Effector memory CD4-positive, alpha-beta T cell (primary cell): ENCODE measurements around the gene SMARCA4.
"Not testable (repeated sequence)": the region's sequence is repeated elsewhere in the genome, so short reads cannot be mapped to it uniquely, and the experiment has no call there.

Experiments
- DNase-seq, 3 donors: peaks; one replicate each; pipeline ENCODE4 v3.0.0-alpha.2; 2020
- H3K27ac ChIP-seq: 2 replicates; pipeline ENCODE4 v1.7.0; 2013; ENCODE audit warnings: mild to moderate bottlenecking, low read length, moderate library complexity; ENCODE audit not compliant: insufficient read depth, poor library complexity, severe bottlenecking
- H3K27me3 ChIP-seq: replicated peaks from 2 replicates; pipeline ENCODE4 v1.7.0; 2013; ENCODE audit warnings: mild to moderate bottlenecking, low read length; ENCODE audit not compliant: insufficient read depth, control insufficient read depth, poor library complexity, severe bottlenecking
- H3K36me3 ChIP-seq: 2 replicates; pipeline ENCODE4 v1.7.0; 2013; ENCODE audit warnings: mild to moderate bottlenecking, low read length, moderate library complexity; ENCODE audit not compliant: control insufficient read depth, insufficient read depth
- H3K4me1 ChIP-seq: 2 replicates; pipeline ENCODE4 v1.7.0; 2013; ENCODE audit warnings: low read length, mild to moderate bottlenecking; ENCODE audit not compliant: control insufficient read depth, insufficient read depth, poor library complexity, severe bottlenecking
- H3K4me3 ChIP-seq: 2 replicates; pipeline ENCODE4 v1.7.0; 2013; ENCODE audit warnings: low read length, low read depth, mild to moderate bottlenecking; ENCODE audit not compliant: insufficient read depth, poor library complexity, severe bottlenecking
- H3K9me3 ChIP-seq: 2 replicates; pipeline ENCODE4 v1.7.0; 2013; ENCODE audit warnings: mild to moderate bottlenecking, low read length, moderate library complexity; ENCODE audit not compliant: control insufficient read depth

Gene SMARCA4

GRCh38 chr19:10929402-10929794 lies 31.4 kb upstream of the SMARCA4 start:
- H3K27me3 ChIP-seq: no peaks in the 10 kb centered on the region
- no peaks in the 10 kb centered on the region for H3K9me3 ChIP-seq
- peak overlapping the region; percentile 75 for H3K27ac ChIP-seq
- H3K36me3 ChIP-seq: peaks cover 8% of the 10 kb centered on the region
- no peak for DNase-seq
- peak overlapping the region; percentile 69 for H3K4me3 ChIP-seq
- peaks cover 15% of the 10 kb centered on the region for H3K4me1 ChIP-seq

- H3K9me3 ChIP-seq: no peaks in the 10 kb centered on the region
- no peaks in the 10 kb centered on the region for H3K27me3 ChIP-seq
- H3K4me3 ChIP-seq: no peak overlapping the region
- no peaks in the 10 kb centered on the region for H3K4me1 ChIP-seq
- peaks cover 5% of the 10 kb centered on the region for H3K36me3 ChIP-seq
- DNase-seq: no peak
- no peak overlapping the region for H3K27ac ChIP-seq
Observed at GRCh38 chr19:10935371-10936059, 25.3 kb upstream of the SMARCA4 start.

GRCh38 chr19:10936661-10937084 lies 24.2 kb upstream of the SMARCA4 start:
- Histone ChIP-seq H3K9me3 (no peaks in the 10 kb centered on the region), H3K36me3 (peaks cover 5% of the 10 kb centered on the region), H3K27me3 (no peaks in the 10 kb centered on the region), H3K27ac (no peak overlapping the region), H3K4me3 (no peak overlapping the region), H3K4me1 (no peaks in the 10 kb centered on the region)
- peak in 1 of 3 donors; percentile 21 for DNase-seq

- H3K36me3 ChIP-seq, DNase-seq, H3K27ac ChIP-seq, H3K9me3 ChIP-seq, H3K4me3 ChIP-seq, H3K4me1 ChIP-seq, H3K27me3 ChIP-seq: not testable (repeated sequence)
Observed at GRCh38 chr19:10941649-10942048, 19.2 kb upstream of the SMARCA4 start.

- H3K4me3 ChIP-seq, H3K27ac ChIP-seq, H3K4me1 ChIP-seq, DNase-seq, H3K9me3 ChIP-seq, H3K36me3 ChIP-seq, H3K27me3 ChIP-seq: not testable (repeated sequence)
Observed at GRCh38 chr19:10943412-10943811, 17.4 kb upstream of the SMARCA4 start.

GRCh38 chr19:10945264-10945663 lies 15.6 kb upstream of the SMARCA4 start:
- no peaks in the 10 kb centered on the region for H3K27me3 ChIP-seq
- no peak overlapping the region for H3K4me3 ChIP-seq
- no peaks in the 10 kb centered on the region for H3K9me3 ChIP-seq
- no peak overlapping the region for H3K27ac ChIP-seq
- no peaks in the 10 kb centered on the region for H3K4me1 ChIP-seq
- H3K36me3 ChIP-seq: no peaks in the 10 kb centered on the region
- DNase-seq: no peak

GRCh38 chr19:10946958-10947657 lies 13.7 kb upstream of the SMARCA4 start:
- Histone ChIP-seq H3K27ac (no peak overlapping the region), H3K4me1 (no peaks in the 10 kb centered on the region), H3K9me3 (no peaks in the 10 kb centered on the region), H3K4me3 (no peak overlapping the region), H3K27me3 (no peaks in the 10 kb centered on the region), H3K36me3 (no peaks in the 10 kb centered on the region)
- DNase-seq: no peak

- H3K4me3 ChIP-seq: no peak overlapping the region
- no peaks in the 10 kb centered on the region for H3K36me3 ChIP-seq
- no peaks in the 10 kb centered on the region for H3K27me3 ChIP-seq
- DNase-seq: no peak
- no peak overlapping the region for H3K27ac ChIP-seq
- no peaks in the 10 kb centered on the region for H3K4me1 ChIP-seq
- no peaks in the 10 kb centered on the region for H3K9me3 ChIP-seq
Observed at GRCh38 chr19:10952809-10953208, 8.0 kb upstream of the SMARCA4 start.

- H3K4me1 ChIP-seq: peaks cover 15% of the 10 kb centered on the region
- H3K27ac ChIP-seq, H3K36me3 ChIP-seq, H3K27me3 ChIP-seq, DNase-seq, H3K4me3 ChIP-seq, H3K9me3 ChIP-seq: not testable (repeated sequence)
Observed at GRCh38 chr19:10959277-10959968, 1.4 kb upstream of the SMARCA4 start.
